Type B pancreatic cell (in vitro differentiated cells): ENCODE data around the gene GTF2I. TPM values are rescaled to one million over a fixed set of nuclear protein-coding genes. Genes with fewer than 3 reads are reported as not detected.

ENCODE experiments used
- DNase-seq: peaks from one replicate; pipeline ENCODE4 v3.0.0; 2021; ENCODE audit warnings: mixed read lengths; ENCODE audit not compliant: unreplicated experiment; ENCODE audit errors: extremely low spot score
- H3K27ac Mint-ChIP-seq: 2 replicates; pipeline ENCODE4 v1.8.0; 2021; ENCODE audit warnings: mild to moderate bottlenecking, mixed read lengths
- H3K27me3 Mint-ChIP-seq: 2 replicates; pipeline ENCODE4 v1.8.0; 2021; ENCODE audit warnings: mixed read lengths
- H3K36me3 Mint-ChIP-seq: 2 replicates; pipeline ENCODE4 v1.8.0; 2021; ENCODE audit warnings: mixed read lengths
- H3K4me1 Mint-ChIP-seq: one replicate; pipeline ENCODE4 v1.8.0; 2021; ENCODE audit warnings: mixed read lengths; ENCODE audit not compliant: unreplicated experiment
- H3K4me3 Mint-ChIP-seq: 2 replicates; pipeline ENCODE4 v1.8.0; 2021; ENCODE audit warnings: mild to moderate bottlenecking, mixed read lengths
- H3K9me3 Mint-ChIP-seq: 2 replicates; pipeline ENCODE4 v1.8.0; 2021; ENCODE audit warnings: mixed read lengths
- CTCF ChIP-seq: fragments of 200-600 bp; sonication (generic); conservative IDR thresholded peaks from 2 replicates; pipeline ENCODE4 v1.5.0; 2021; ENCODE audit warnings: antibody characterized with exemption, mild to moderate bottlenecking
- long read RNA-seq: library from polyadenylated mRNA; unstranded; transcript quantifications from one replicate; pipeline ENCODE4 v2.0.0, GENCODE V29; 2020
- total RNA-seq: library from RNA; stranded (reverse); gene quantifications from 2 replicates; pipeline ENCODE4 v1.2.1, GENCODE V29; 2021; ENCODE audit warnings: low replicate concordance

The GTF2I gene
- total RNA-seq = 242 and 335 TPM in 2 replicates
- long read RNA-seq, full-length matches to known transcripts = 6 of 82 reads
- long read RNA-seq, partial matches to known transcripts = 68 of 82 reads
- long read RNA-seq, other reads (novel, unspliced or antisense) = 8 of 82 reads

- peak within 1 kb of the TSS; percentile 94 for H3K4me3 Mint-ChIP-seq
- peak; percentile 81 for DNase-seq
- TF ChIP-seq CTCF = no peak
- peaks cover 40% of the 10 kb centered on the region for H3K4me1 Mint-ChIP-seq
- H3K9me3 Mint-ChIP-seq = no peaks in the 10 kb centered on the region
- no peaks in the 10 kb centered on the region for H3K27me3 Mint-ChIP-seq
- H3K36me3 Mint-ChIP-seq = peaks cover 10% of the 10 kb centered on the region
- peak within 1 kb of the TSS; percentile 96 for H3K27ac Mint-ChIP-seq
Observed at GRCh38 chr7:74657692-74658177, at the start of gene GTF2I. TSS of gene GTF2I (plus strand) at chr7:74657718. CDS start at chr7:74689129, 31,411 bp downstream.

GRCh38 chr7:74612015-74612829 lies 45.3 kb upstream of the GTF2I start:
- H3K4me3 Mint-ChIP-seq = peak overlapping the region; percentile 62
- no peak for DNase-seq
- peaks cover 5% of the 10 kb centered on the region for H3K9me3 Mint-ChIP-seq
- peaks cover 16% of the 10 kb centered on the region for H3K4me1 Mint-ChIP-seq
- H3K27me3 Mint-ChIP-seq = no peaks in the 10 kb centered on the region
- TF ChIP-seq CTCF = no peak
- peaks cover 1% of the 10 kb centered on the region for H3K36me3 Mint-ChIP-seq
- H3K27ac Mint-ChIP-seq = peak overlapping the region; percentile 86

- no peaks in the 10 kb centered on the region for H3K36me3 Mint-ChIP-seq
- DNase-seq = no peak
- no peak overlapping the region for H3K4me3 Mint-ChIP-seq
- no peak for TF ChIP-seq CTCF
- H3K4me1 Mint-ChIP-seq = peaks cover 19% of the 10 kb centered on the region
- H3K27ac Mint-ChIP-seq = no peak overlapping the region
- peaks cover 5% of the 10 kb centered on the region for H3K9me3 Mint-ChIP-seq
- H3K27me3 Mint-ChIP-seq = no peaks in the 10 kb centered on the region
Observed at GRCh38 chr7:74615933-74616780, 41.4 kb upstream of the GTF2I start.

- DNase-seq = no peak
- Mint-ChIP-seq H3K9me3 (peaks cover 5% of the 10 kb centered on the region), H3K27me3 (no peaks in the 10 kb centered on the region), H3K36me3 (no peaks in the 10 kb centered on the region), H3K27ac (no peak overlapping the region), H3K4me1 (peaks cover 16% of the 10 kb centered on the region), H3K4me3 (no peak overlapping the region)
- TF ChIP-seq CTCF = no peak
Observed at GRCh38 chr7:74617180-74617744, 40.3 kb upstream of the GTF2I start.

GRCh38 chr7:74619235-74619860 lies 38.2 kb upstream of the GTF2I start:
- Mint-ChIP-seq H3K4me1 (peaks cover 9% of the 10 kb centered on the region), H3K36me3 (no peaks in the 10 kb centered on the region), H3K4me3 (no peak overlapping the region), H3K9me3 (no peaks in the 10 kb centered on the region), H3K27ac (no peak overlapping the region), H3K27me3 (no peaks in the 10 kb centered on the region)
- DNase-seq = no peak
- no peak for TF ChIP-seq CTCF
